Ovary (tissue), 9 donors: ENCODE results near the gene NSMCE3. TPM values are rescaled to one million over a fixed set of nuclear protein-coding genes. Genes with fewer than 3 reads are reported as not detected.
"Not testable (repeated sequence)": the region's sequence is repeated elsewhere in the genome, so short reads cannot be mapped to it uniquely, and the experiment has no call there.

Experiments used
- DNase-seq, 5 donors: peaks; one replicate each; pipeline ENCODE4 v3.0.0-alpha.2; 2019 to 2020
- H3K27ac ChIP-seq, 2 donors: fragments of 200-600 bp; one replicate each; pipeline versions ENCODE4 v1.5.1 to v1.8.0; 2019 to 2022
- H3K27me3 ChIP-seq: fragments of 200-600 bp; one replicate; pipeline ENCODE4 v1.8.0; 2022
- H3K36me3 ChIP-seq: fragments of 200-600 bp; sonication (generic); one replicate; pipeline ENCODE4 v1.5.1; 2019
- H3K4me1 ChIP-seq: one replicate; pipeline ENCODE4 v1.8.1; 2013; ENCODE audit warnings: mild to moderate bottlenecking, moderate library complexity; ENCODE audit not compliant: insufficient read depth
- H3K4me3 ChIP-seq: fragments of 200-600 bp; sonication (generic); one replicate; pipeline ENCODE4 v1.5.1; 2017
- H3K9me3 ChIP-seq, 2 donors: fragments of 200-600 bp in 1 of 2; sonication (generic) in 1 of 2; one replicate each; pipeline versions ENCODE4 v1.5.1 to v1.8.1; 2013 to 2019; ENCODE audit warnings: mild to moderate bottlenecking in 1 of 2, moderate library complexity in 1 of 2
- CTCF ChIP-seq, 3 donors: fragments of 450-650 bp in 2 of 3; fragments of 200-600 bp in 1 of 3; IDR thresholded peaks; one replicate each; pipeline versions ENCODE4 v1.5.1 to v1.8.0; 2016 to 2022; ENCODE audit warnings: antibody characterized with exemption in 3 of 3, mild to moderate bottlenecking in 1 of 3
- EP300 ChIP-seq: sonication (generic); formaldehyde crosslinking; IDR thresholded peaks from one replicate; pipeline ENCODE4 v1.6.1; 2017; ENCODE audit warnings: antibody characterized with exemption
- POLR2A ChIP-seq: fragments of 450-650 bp; IDR thresholded peaks from one replicate; pipeline ENCODE4 v1.6.1; 2017; ENCODE audit warnings: antibody characterized with exemption, mild to moderate bottlenecking, moderate library complexity
- WGBS, 3 donors: extraction: QIAGEN DNeasy Blood & Tissue Kit in 1 of 3; methylation state at CpG; one replicate each; pipeline versions ENCODE4 v1.1.5 to v1.1.7; 2013 to 2017; 5-methylcytosine and 5-hydroxymethylcytosine counted together
- intact Hi-C, 4 donors: fragments of 100-400 bp; cut with DNase I; formaldehyde crosslinking; loops; one replicate each; pipeline versions ENCODE4 v1.11.0 to v1.15.1; 2022 to 2023
- polyA plus RNA-seq, 2 donors: library from polyadenylated mRNA; stranded (reverse); fragments of 200-250 nt in 1 of 2; fragments of 350-450 nt in 1 of 2; fragmentation: Illumina TruSeq in 1 of 2; extraction: RNeasy Lipid Tissue Mini Kit (QIAGEN cat#74804) in 1 of 2; gene quantifications; one replicate each; pipeline ENCODE4 v1.2.3, GENCODE V29; 2013 to 2014
- total RNA-seq, 7 donors: library from RNA; depleted of rRNA in 2 of 7; stranded (reverse); fragments of >200 nt in 2 of 7; fragmentation: NEBNext Ultra II Directional in 3 of 7; extraction: Animal tissue kit (Norgen Biotek cat#: 25700) in 3 of 7; gene quantifications; one replicate each; pipeline versions ENCODE4 v1.1.0 to v1.2.4, GENCODE V29; 2016 to 2023
- donor health status: DM: no; HTN: no; CAD: no; lungs with moderate emphysema.
- donor health status: DM: no; HTN: no; CAD: no.
- donor health status: Bipolar disorder and iron deficiency.
- donor health status: DM: yes; HTN: yes; CAD: no.
- donor health status: DM: no; HTN: no; CAD: no.
- donor health status: DM: yes; HTN: yes; CAD: no.

NSMCE3 gene
- total and polyA plus RNA-seq, 9 donors = 5.5 to 16.9 (median 12.6) TPM

- intact Hi-C loops = loop anchor here in 1 of 4 donors (10.0 kb wide), 1 partner anchor 59 kb away; no protein-coding TSS in a partner anchor
- Histone ChIP-seq H3K27ac (no peak overlapping the region), H3K9me3 (no peaks in the 10 kb centered on the region), H3K4me3 (no peak overlapping the region), H3K4me1 (no peaks in the 10 kb centered on the region), H3K27me3 (no peaks in the 10 kb centered on the region), H3K36me3 (no peaks in the 10 kb centered on the region)
- no peak for TF ChIP-seq POLR2A
- no peak for TF ChIP-seq CTCF (IDR thresholded peaks at IDR 0.05)
- TF ChIP-seq EP300 = no peak
- no peak for DNase-seq
- 94 to 95% (median 94%) methylated on average over 4 of the region's 4 CpGs for WGBS, 3 donors
These were observed 36.1 kb downstream of the NSMCE3 start for GRCh38 chr15:29233566-29233965.

- intact Hi-C loops = no loop called here
- Histone ChIP-seq H3K27ac (no peak overlapping the region), H3K4me1 (no peaks in the 10 kb centered on the region), H3K27me3 (no peaks in the 10 kb centered on the region), H3K4me3 (no peak overlapping the region), H3K9me3 (no peaks in the 10 kb centered on the region), H3K36me3 (no peaks in the 10 kb centered on the region)
- no peak for TF ChIP-seq EP300
- no peak for TF ChIP-seq POLR2A
- no peak for TF ChIP-seq CTCF (IDR thresholded peaks at IDR 0.05)
- DNase-seq = no peak
- 53 to 58% (median 57%) methylated on average over 9 of the region's 9 CpGs for WGBS, 3 donors
These were observed 43.0 kb downstream of the NSMCE3 start for GRCh38 chr15:29226436-29227208.

- intact Hi-C loops = no loop called here
- Histone ChIP-seq H3K27me3 (no peaks in the 10 kb centered on the region), H3K27ac (no peak overlapping the region), H3K4me3 (no peak overlapping the region), H3K9me3 (no peaks in the 10 kb centered on the region), H3K36me3 (no peaks in the 10 kb centered on the region), H3K4me1 (no peaks in the 10 kb centered on the region)
- WGBS, 3 donors = 52 to 60% (median 59%) methylated on average over 22 of the region's 22 CpGs
- no peak for TF ChIP-seq EP300
- no peak for TF ChIP-seq CTCF (IDR thresholded peaks at IDR 0.05)
- TF ChIP-seq POLR2A = no peak
- no peak for DNase-seq
These were observed 43.9 kb downstream of the NSMCE3 start for GRCh38 chr15:29225534-29226234.

- 94 to 97% (median 96%) methylated on average over 12 to 15 of the region's 15 CpGs for WGBS, 3 donors
These were observed 44.6 kb downstream of the NSMCE3 start for GRCh38 chr15:29224987-29225363.

GRCh38 chr15:29224235-29224986 is 45.2 kb downstream of the NSMCE3 start:
- H3K27ac ChIP-seq, H3K4me3 ChIP-seq, DNase-seq, H3K36me3 ChIP-seq, H3K27me3 ChIP-seq, H3K9me3 ChIP-seq, H3K4me1 ChIP-seq, intact Hi-C loops: not testable (repeated sequence)
- WGBS, 3 donors = 81 to 89% (median 88%) methylated on average over 15 to 19 of the region's 19 CpGs

More at GRCh38 chr15:29224987-29225363, 44.6 kb downstream of the NSMCE3 start:
- H3K36me3 ChIP-seq, H3K27me3 ChIP-seq, H3K4me1 ChIP-seq, intact Hi-C loops, H3K27ac ChIP-seq, DNase-seq, H3K4me3 ChIP-seq, H3K9me3 ChIP-seq: not testable (repeated sequence)
